ENCODE results near the gene RRAGD.

- TF ChIP-seq POLR2A (IDR thresholded peaks at IDR 0.05; ENCODE audit: extremely low read depth, insufficient read length): no peak
- TF ChIP-seq MYC (IDR thresholded peaks at IDR 0.05; ENCODE audit: low read depth, low read length): no peak
- TF ChIP-seq CTCF (IDR thresholded peaks at IDR 0.05; ENCODE audit: low read depth, low read length): no peak
- no peak for TF ChIP-seq MAX (IDR thresholded peaks at IDR 0.05; ENCODE audit: low read depth, low read length)
These were observed 81.2 kb downstream of the RRAGD start for GRCh38 chr6:89330910-89331309.

Data from NB4 (cell line).